Measurements from ENCODE around the gene SPEF1.

The SPEF1 gene

GRCh38 chr20:3744806-3745685 is 36.2 kb downstream of the SPEF1 start:
- DNase-seq: peak; percentile 86

- DNase-seq: no peak
Measured at GRCh38 chr20:3744037-3744436, 37.2 kb downstream of the SPEF1 start.

- DNase-seq: no peak
Measured at GRCh38 chr20:3743251-3743650, 38.0 kb downstream of the SPEF1 start.

GRCh38 chr20:3741836-3742458 is 39.3 kb downstream of the SPEF1 start:
- DNase-seq: no peak

GRCh38 chr20:3740615-3741301 is 40.5 kb downstream of the SPEF1 start:
- DNase-seq: no peak

- DNase-seq: no peak
Measured at GRCh38 chr20:3739926-3740451, 41.3 kb downstream of the SPEF1 start.

GRCh38 chr20:3739054-3739925 is 42.0 kb downstream of the SPEF1 start:
- DNase-seq: no peak

GRCh38 chr20:3738111-3739053 is 42.9 kb downstream of the SPEF1 start:
- peak; percentile 47 for DNase-seq

GRCh38 chr20:3735768-3736167 is 45.5 kb downstream of the SPEF1 start:
- DNase-seq: no peak

GRCh38 chr20:3734111-3734843 is 47.0 kb downstream of the SPEF1 start:
- no peak for DNase-seq

- DNase-seq: no peak
Measured at GRCh38 chr20:3733119-3733995, 47.9 kb downstream of the SPEF1 start.

GRCh38 chr20:3732327-3733118 is 48.7 kb downstream of the SPEF1 start, which contains the start of gene HSPA12B:
HSPA12B (plus strand) TSS chr20:3732685; CDS start chr20:3738675, 5,990 bp downstream.
- no peak for DNase-seq

- no peak for DNase-seq
Measured at GRCh38 chr20:3731944-3732326, 49.3 kb downstream of the SPEF1 start.

- no peak for DNase-seq
Measured at GRCh38 chr20:3730803-3731672, 50.2 kb downstream of the SPEF1 start.

- no peak for DNase-seq
Measured at GRCh38 chr20:3729811-3730540, 51.3 kb downstream of the SPEF1 start.

GRCh38 chr20:3729378-3729777 is 51.9 kb downstream of the SPEF1 start:
- DNase-seq: no peak

GRCh38 chr20:3728876-3729275 is 52.4 kb downstream of the SPEF1 start:
- DNase-seq: no peak

All from NCI-H345 (cell line).